Vagina (tissue), 2 donors: ENCODE data around the gene SFMBT2.

Experiments
- CTCF ChIP-seq, 3 experiments: fragments of 450-650 bp in 2 of 3; fragments of 200-600 bp in 1 of 3; sonication (generic) in 1 of 3; IDR thresholded peaks; one replicate each; pipeline ENCODE4 v1.5.1; 2017 to 2019; ENCODE audit warnings: antibody characterized with exemption in 3 of 3, mild to moderate bottlenecking in 2 of 3, moderate library complexity in 2 of 3
- POLR2AphosphoS5 ChIP-seq, 2 donors: sonication (generic); formaldehyde crosslinking; IDR thresholded peaks; one replicate each; pipeline ENCODE4 v1.9.0; 2017; ENCODE audit warnings: antibody characterized with exemption in 2 of 2, mild to moderate bottlenecking in 2 of 2, low read depth in 1 of 2; ENCODE audit not compliant: insufficient read depth in 1 of 2

DNA sequence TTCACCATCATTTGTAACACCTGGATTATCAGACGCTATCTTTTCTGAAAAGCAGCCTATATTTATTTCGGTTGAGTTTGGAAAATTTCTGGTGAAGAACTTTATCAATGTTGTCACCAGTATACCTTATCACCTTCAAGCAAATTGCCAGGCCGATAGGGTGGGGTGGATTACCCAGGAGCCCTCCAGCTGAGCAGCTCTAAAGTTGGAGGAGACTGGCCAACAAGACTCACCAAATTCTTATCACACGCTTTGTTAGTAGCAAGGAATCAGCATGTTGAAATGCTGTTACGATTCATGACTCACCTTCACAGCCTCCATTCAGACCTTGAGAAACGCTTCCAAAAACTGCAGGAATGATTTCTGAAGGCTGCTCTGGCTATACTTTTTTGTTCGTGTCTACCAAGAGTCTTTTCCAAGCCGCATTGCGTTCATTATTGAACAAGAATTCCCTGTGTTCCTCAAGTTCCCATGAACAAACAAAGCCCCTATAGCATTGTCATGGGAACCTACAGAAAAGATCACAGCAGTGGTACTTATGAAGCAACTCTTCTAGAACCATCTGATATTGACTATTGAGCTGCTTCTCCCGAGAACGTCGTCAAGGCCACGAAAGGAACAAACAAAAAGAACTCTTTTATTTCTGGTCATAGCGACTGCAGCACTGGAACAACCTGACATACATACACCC lies 291.4 kb downstream of the SFMBT2 start:
- TF ChIP-seq CTCF (IDR thresholded peaks at IDR 0.05) = no peak
- no peak for TF ChIP-seq POLR2AphosphoS5 (IDR thresholded peaks at IDR 0.05; ENCODE audit: insufficient read depth in 1 of 2, low read depth in 1 of 2)
